HCT116 (cell line): ENCODE data around the gene KLHL40. TPM values are rescaled to one million over a fixed set of nuclear protein-coding genes. Genes with fewer than 3 reads are reported as not detected.

Experiments
- ATAC-seq: fragments of 200-7000 bp; cut with Tn5 transposase; 2 replicates; pipeline ENCODE4 v1.9.1; 2020; ENCODE audit warnings: mild to moderate bottlenecking, moderate library complexity
- BruUV-seq: library from RNA; stranded (reverse); fragments of 400-500 nt; replicated peaks from 2 replicates; lab custom pipeline; 2021; lab: Mats Ljungman, UMichigan
- CTCF ChIA-PET: fragments of 300-600 bp; sonication (Branson Sonifier 250); formaldehyde crosslinking; loops from one replicate; lab custom pipeline; 2021; ENCODE audit warnings: antibody characterized with exemption; lab: Charles Lee
- POLR2A ChIA-PET: fragments of 300-600, 350-600 bp; sonication (Branson Sonifier 250); formaldehyde crosslinking; loops from one replicate; lab custom pipeline; 2021; ENCODE audit warnings: antibody characterized with exemption; lab: Charles Lee
- RAD21 ChIA-PET, 2 experiments: fragments of 300-600 bp; sonication (Branson Sonifier 250); formaldehyde crosslinking; loops; one replicate each; lab custom pipeline; 2023; ENCODE audit warnings: low total read pairs in 2 of 2; ENCODE audit not compliant: uncharacterized antibody in 2 of 2, unreplicated experiment in 2 of 2, low non-redundant PET in 1 of 2; lab: Charles Lee
- DNase-seq: peaks from one replicate; pipeline ENCODE4 v3.0.0-alpha.2; 2010; ENCODE audit warnings: low read depth, low spot score
- H2AFZ ChIP-seq: fragments of 200-600 bp; shearing (Covaris generic), sonication (generic); 2 replicates; pipeline ENCODE4 v1.6.1; 2017; ENCODE audit warnings: low read depth, mixed run types, mixed read lengths, antibody characterized with exemption, low read length; ENCODE audit not compliant: poor library complexity, severe bottlenecking
- H3K27ac ChIP-seq: 2 replicates; pipeline ENCODE4 v1.5.1; 2012; ENCODE audit warnings: low read depth, low read length
- H3K27me3 ChIP-seq: fragments of 200-600 bp; sonication (generic); 2 replicates; pipeline ENCODE4 v1.6.1; 2016; ENCODE audit warnings: mixed run types, low read length, mixed read lengths; ENCODE audit not compliant: insufficient read depth
- H3K36me3 ChIP-seq, 2 experiments: fragments of 200-500 bp in 1 of 2; fragments of 200-600 bp in 1 of 2; sonication (Bioruptor generic) in 1 of 2; sonication (generic) in 1 of 2; 2 replicates each; pipeline versions ENCODE4 v1.5.1 to v1.6.1; 2014 to 2016; ENCODE audit warnings: low read length in 2 of 2, inconsistent platforms in 1 of 2, mixed read lengths in 1 of 2, mixed run types in 1 of 2; ENCODE audit not compliant: insufficient read depth in 2 of 2, control insufficient read depth in 1 of 2
- H3K4me1 ChIP-seq, 2 experiments: fragments of 200-600 bp in 1 of 2; sonication (generic) in 1 of 2; 2 replicates each; pipeline versions ENCODE4 v1.5.1 to v1.6.1; 2012 to 2017; ENCODE audit warnings: low read length in 2 of 2, inconsistent platforms in 1 of 2, mild to moderate bottlenecking in 1 of 2, mixed read lengths in 1 of 2, mixed run types in 1 of 2, moderate library complexity in 1 of 2; ENCODE audit not compliant: insufficient read depth in 2 of 2, control insufficient read depth in 1 of 2
- H3K4me2 ChIP-seq: fragments of 200-600 bp; sonication (generic); 2 replicates; pipeline ENCODE4 v1.6.1; 2017; ENCODE audit warnings: mixed run types, low read length, mixed read lengths
- H3K4me3 ChIP-seq, 2 experiments: fragments of 200-600 bp in 1 of 2; sonication (generic) in 1 of 2; replicated peaks in 1 of 2; 2 replicates each; pipeline ENCODE4 v1.5.1; 2011 to 2016; ENCODE audit warnings: low read length in 2 of 2, control low read depth in 1 of 2, low read depth in 1 of 2, mild to moderate bottlenecking in 1 of 2, mixed read lengths in 1 of 2, mixed run types in 1 of 2
- H3K79me2 ChIP-seq: fragments of 200-600 bp; sonication (generic); 2 replicates; pipeline ENCODE4 v1.6.1; 2017; ENCODE audit warnings: mild to moderate bottlenecking, mixed run types, low read length, moderate library complexity, mixed read lengths; ENCODE audit not compliant: insufficient read depth
- H3K9ac ChIP-seq: fragments of 200-600 bp; sonication (generic); 2 replicates; pipeline ENCODE4 v1.6.1; 2016; ENCODE audit warnings: low read length, mixed read lengths
- H3K9me2 ChIP-seq: fragments of 200-600 bp; sonication (generic), shearing (Covaris generic); 2 replicates; pipeline ENCODE4 v1.6.1; 2017; ENCODE audit warnings: mixed run types, mild to moderate bottlenecking, moderate library complexity; ENCODE audit not compliant: insufficient read depth
- H3K9me3 ChIP-seq, 2 experiments: fragments of 200-500 bp in 1 of 2; fragments of 200-600 bp in 1 of 2; sonication (Bioruptor generic) in 1 of 2; sonication (generic) in 1 of 2; 2 replicates each; pipeline ENCODE4 v1.6.1; 2014 to 2017; ENCODE audit warnings: low read length in 2 of 2, mixed read lengths in 2 of 2, inconsistent platforms in 1 of 2, low read depth in 1 of 2, mild to moderate bottlenecking in 1 of 2, mixed run types in 1 of 2, moderate library complexity in 1 of 2; ENCODE audit not compliant: control insufficient read depth in 1 of 2, insufficient read depth in 1 of 2
- H4K20me1 ChIP-seq: fragments of 200-600 bp; sonication (generic), shearing (Covaris generic); 2 replicates; pipeline ENCODE4 v1.6.1; 2017; ENCODE audit warnings: mixed run types, mild to moderate bottlenecking, moderate library complexity; ENCODE audit not compliant: insufficient read depth
- EGR1 ChIP-seq: IDR thresholded peaks from 2 replicates; pipeline ENCODE4 v1.6.1; 2012; ENCODE audit warnings: low read depth
- JUND ChIP-seq: IDR thresholded peaks from 2 replicates; pipeline ENCODE4 v1.6.1; 2012
- POLR2A ChIP-seq: IDR thresholded peaks from 2 replicates; pipeline ENCODE4 v1.7.0; 2011; ENCODE audit warnings: borderline replicate concordance; ENCODE audit not compliant: insufficient read depth, insufficient read length; ENCODE audit errors: extremely low read depth
- POLR2AphosphoS5 ChIP-seq: IDR thresholded peaks from 2 replicates; pipeline ENCODE4 v1.6.1; 2011; ENCODE audit warnings: mild to moderate bottlenecking, low read depth, low read length, moderate library complexity
- RAD21 ChIP-seq: IDR thresholded peaks from 2 replicates; pipeline ENCODE4 v1.6.1; 2012; ENCODE audit warnings: low read depth, mild to moderate bottlenecking
- SRF ChIP-seq: IDR thresholded peaks from 2 replicates; pipeline ENCODE4 v1.6.1; 2012; ENCODE audit warnings: low read depth
- TCF7L2 ChIP-seq: IDR thresholded peaks from 2 replicates; pipeline ENCODE4 v1.7.0; 2011; ENCODE audit warnings: borderline replicate concordance, inconsistent platforms; ENCODE audit not compliant: insufficient read depth, insufficient read length; ENCODE audit errors: extremely low read depth
- YY1 ChIP-seq: IDR thresholded peaks from 2 replicates; pipeline ENCODE4 v1.6.1; 2011; ENCODE audit warnings: low read length, low read depth, moderate library complexity, mild to moderate bottlenecking; ENCODE audit not compliant: insufficient replicate concordance; ENCODE audit errors: extremely low read depth
- ZFX ChIP-seq: fragments of 450-650 bp; IDR thresholded peaks from 2 replicates; pipeline ENCODE4 v1.6.1; 2017
- intact Hi-C: fragments of 100-400 bp; cut with micrococcal nuclease; formaldehyde crosslinking; loops from 2 replicates; pipeline ENCODE4 v1.10.0; 2022
- total RNA-seq: library from RNA; stranded (reverse); gene quantifications from one replicate; pipeline ENCODE4 v1.2.1, GENCODE V29; 2021; ENCODE audit not compliant: unreplicated experiment

KLHL40 gene
- total RNA-seq, 1 experiment from 2014 or later, result not detected

DNA sequence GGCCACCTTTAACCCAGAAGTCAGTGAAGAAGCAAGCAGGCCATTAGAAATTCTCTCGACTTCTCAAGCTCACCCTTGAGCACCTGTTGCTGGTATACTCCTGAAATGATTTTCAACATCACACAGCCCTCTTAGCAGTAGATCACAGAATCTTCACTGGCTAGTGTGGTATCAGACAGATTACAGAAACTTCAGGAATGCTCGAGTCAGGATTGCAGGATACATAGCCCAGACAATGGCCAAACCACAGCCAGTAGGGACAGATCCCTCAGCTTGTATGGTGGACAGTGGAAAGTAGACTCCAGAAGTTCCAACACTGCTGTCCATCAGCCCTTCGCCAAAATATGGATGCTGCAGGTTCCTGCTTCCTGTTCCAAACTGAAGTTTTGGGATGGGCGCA is 4.5 kb upstream of the KLHL40 start (continued):
- TF ChIP-seq POLR2AphosphoS5 (no peak), POLR2A (no peak), EGR1 (no peak), TCF7L2 (no peak), JUND (no peak)

DNA sequence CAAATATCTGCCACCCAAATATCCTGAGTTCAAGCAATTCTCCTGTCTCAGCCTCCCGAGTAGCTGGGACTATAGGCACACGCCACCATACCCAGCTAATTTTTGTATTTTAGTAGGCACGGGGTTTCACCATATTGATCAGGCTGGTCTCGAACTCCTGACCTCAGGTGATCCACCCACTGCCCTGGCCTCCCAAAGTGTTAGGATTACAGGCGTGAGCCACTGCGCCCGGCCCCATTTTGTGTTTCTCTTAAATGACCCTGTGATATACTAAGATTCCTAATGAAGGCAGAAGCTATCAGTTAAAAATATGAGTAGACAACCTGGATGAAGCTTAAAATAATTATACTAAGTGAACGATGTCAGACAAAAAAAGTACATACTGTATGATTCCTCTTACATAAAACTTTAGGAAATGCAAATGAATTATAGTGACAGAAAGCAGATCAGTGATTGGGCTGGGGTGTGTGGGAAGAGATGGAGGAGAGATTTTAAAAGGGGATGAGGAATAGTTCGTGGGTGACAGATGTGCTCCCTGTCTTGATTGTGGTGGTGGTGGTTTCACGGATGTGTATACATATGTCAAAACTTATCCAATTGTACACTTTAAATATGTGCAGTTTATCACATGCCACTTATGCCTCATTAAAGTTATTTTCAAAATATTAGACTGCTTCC is 3.8 kb upstream of the KLHL40 start:
- ATAC-seq (no peak), DNase-seq (no peak)
- Histone ChIP-seq H3K79me2 (no peaks in the 10 kb centered on the region), H3K9ac (no peak overlapping the region), H3K27ac (no peak overlapping the region), H3K4me1 (peaks cover 3 to 23% of the 10 kb centered on the region in 2 experiments; a peak in 3 of 4 replicates), H2AFZ (no peak overlapping the region), H3K9me2 (no peaks in the 10 kb centered on the region), H3K27me3 (no peaks in the 10 kb centered on the region), H3K4me2 (no peak overlapping the region), H4K20me1 (no peaks in the 10 kb centered on the region), H3K4me3 (no peak overlapping the region), H3K36me3 (no peaks in the 10 kb centered on the region), H3K9me3 (peaks cover 0 to 1% of the 10 kb centered on the region in 2 experiments; a peak in 1 of 4 replicates)
- BruUV-seq, result no TSS peak
- ChIA-PET RAD21 (no interaction called here), CTCF (no interaction called here), POLR2A (no interaction called here)
- no peak for TF ChIP-seq EGR1
- no peak for TF ChIP-seq YY1
- no peak for TF ChIP-seq JUND
- no peak for TF ChIP-seq ZFX
- no peak for TF ChIP-seq SRF
- TF ChIP-seq RAD21, result no peak
- intact Hi-C loops, result no loop called here
